GM19099 (cell line): Measurements from ENCODE around the gene SERPINA5.

Experiments
- POLR2A ChIP-seq: IDR thresholded peaks from 3 replicates; pipeline ENCODE4 v1.6.1; 2011; ENCODE audit warnings: low read depth; ENCODE audit not compliant: insufficient read length; ENCODE audit errors: extremely low read depth

Gene SERPINA5

DNA sequence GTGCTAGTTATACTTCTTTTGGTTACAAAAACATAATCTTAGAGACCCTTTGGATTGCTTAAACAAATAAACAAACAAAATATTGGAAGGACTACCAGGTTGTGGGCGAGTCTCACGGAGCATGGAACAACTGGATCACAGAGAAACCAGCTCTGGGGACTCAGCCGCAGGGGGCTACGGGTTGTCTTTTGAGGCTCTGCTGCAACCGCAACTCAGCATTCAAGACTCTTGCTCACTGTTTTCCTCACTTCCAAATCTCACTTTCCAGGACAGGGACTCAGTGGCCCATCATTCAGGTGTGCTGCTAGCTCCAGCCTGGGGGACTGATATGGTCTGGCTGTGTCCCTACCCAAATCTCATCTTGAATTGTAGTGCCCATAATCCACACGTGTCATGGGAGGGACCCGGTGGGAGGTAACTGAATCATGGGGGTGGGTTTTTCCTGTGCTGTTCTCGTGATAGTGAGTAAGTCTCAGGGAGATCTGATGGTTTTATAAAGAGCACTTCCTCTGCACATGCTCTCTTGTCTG, 34.0 kb upstream of the SERPINA5 start:
- no peak for TF ChIP-seq POLR2A

DNA sequence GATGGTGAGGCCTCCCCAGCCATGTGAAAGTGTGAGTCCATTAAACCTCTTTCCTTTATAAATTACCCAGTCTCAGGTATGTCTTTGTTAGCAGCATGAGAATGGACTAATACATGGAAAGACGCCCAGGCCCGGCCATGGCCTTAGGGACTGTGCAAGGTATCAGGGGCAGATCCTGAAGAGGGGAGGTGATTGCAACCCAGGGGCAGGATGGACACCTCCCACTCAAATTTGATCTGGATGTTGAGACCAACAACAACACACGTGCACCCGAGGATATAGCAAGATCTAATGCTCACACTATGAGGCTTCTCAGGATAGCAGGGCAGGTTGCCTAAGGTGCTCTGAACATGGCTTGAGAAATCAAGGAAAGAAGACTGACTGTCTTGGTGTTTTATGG, 33.5 kb upstream of the SERPINA5 start:
- TF ChIP-seq POLR2A, result no peak

DNA sequence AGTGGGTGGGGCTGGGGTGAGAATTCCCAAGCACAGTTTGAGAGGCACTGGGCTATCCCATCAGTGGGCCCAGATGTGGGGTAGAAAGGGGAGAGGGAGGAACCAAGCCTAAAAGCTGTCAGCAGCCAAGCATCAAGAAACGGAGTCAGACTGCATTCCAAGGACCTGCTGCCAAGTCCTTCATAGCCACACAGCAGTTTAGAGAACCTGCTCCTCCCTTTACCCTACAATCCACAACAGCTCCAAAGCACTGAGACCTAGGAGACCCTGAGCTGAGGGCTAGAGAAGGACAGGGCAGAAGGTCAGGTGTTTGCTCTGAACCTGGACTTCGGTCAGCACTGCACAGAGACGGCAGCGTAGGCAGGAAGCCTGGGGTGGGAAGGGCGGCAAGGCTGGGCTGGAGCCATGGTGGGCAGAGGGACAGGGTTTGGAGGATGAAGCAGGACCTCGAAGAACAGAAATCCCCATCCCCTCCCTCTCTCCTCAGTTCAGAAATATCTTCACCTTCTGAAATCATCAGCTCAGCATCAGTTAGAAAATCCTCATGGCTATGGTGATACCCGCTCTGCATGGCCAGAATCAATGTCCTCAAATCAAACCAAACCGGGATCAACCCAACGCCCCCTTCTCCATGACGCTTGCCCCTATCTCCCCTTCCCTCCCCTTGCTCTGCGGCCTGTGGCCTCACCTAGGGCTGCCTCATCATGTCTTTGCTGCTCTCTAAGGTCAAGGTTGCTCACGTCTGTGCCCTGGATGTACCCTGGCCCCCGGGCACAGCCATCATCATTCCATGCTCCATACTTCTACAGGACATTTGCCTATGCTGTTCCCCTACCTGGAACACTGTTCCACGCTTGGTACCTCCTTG, 32.9 kb upstream of the SERPINA5 start:
- TF ChIP-seq POLR2A, result no peak

DNA sequence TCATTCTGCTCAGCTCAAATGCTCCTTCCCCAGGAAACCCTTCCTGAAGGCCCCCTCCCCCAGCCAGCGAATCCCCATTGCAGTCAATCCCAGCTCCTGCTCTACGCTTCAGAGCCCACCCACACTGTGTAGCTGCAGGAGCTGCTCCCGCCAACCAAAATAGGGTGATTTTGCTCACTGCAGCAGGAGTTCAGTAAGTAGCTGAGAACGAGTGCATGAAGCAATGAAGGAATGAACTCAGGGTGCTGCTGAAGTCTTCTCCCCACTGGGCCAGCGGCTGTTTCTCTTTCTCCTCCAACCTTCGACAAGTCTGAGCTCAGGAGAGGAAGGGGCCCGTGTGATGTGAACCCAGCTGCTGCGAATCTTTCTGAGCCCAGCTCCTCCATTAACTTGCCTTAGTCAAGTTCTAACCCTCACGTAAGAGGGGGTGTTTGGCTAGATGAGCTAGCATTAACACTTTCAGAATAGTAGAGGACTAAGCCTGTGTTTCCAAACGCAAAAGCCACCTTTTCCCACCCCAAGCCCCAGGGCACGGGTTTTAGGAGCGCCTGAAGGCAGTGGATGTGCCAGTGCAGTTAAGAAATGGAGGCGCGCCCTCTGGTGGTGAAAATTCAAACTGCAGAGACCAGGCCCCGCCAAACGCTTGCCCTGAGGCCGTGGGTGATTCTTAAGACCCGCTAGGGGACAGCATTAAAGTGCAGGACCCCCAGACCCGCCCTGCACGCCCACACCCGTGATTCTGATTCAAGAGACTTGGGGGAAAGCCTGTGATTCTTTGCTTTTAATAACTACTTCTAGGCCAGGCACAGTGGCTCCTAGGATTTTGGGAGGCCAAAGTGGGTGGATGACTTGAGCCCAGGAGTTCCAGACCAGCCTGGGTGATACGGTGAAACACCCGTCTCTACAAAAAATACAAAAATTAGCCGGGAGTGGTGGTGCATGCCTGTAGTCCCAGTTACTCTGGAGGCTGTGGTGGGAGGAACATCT, 31.9 kb upstream of the SERPINA5 start:
- no peak for TF ChIP-seq POLR2A

DNA sequence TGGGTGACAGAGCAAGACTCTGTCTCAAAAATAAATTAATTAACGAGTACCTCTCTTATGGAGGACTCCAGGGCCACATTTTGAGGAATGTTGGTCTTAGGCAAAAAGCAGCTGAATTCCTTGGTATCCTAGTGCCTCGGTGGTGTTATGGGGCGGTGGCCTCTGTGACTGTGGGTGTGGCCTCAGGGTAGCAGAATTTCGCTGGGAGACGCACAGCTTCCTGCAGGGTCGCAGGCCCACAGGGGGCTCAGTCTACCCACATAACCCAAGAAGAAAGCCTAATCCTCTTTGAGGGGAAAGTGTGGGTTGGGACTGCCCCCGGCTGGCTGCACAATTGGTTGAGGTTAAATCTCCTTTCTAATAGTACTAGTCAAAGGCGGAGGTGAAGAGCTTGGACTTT, 31.2 kb upstream of the SERPINA5 start:
- TF ChIP-seq POLR2A, result no peak

DNA sequence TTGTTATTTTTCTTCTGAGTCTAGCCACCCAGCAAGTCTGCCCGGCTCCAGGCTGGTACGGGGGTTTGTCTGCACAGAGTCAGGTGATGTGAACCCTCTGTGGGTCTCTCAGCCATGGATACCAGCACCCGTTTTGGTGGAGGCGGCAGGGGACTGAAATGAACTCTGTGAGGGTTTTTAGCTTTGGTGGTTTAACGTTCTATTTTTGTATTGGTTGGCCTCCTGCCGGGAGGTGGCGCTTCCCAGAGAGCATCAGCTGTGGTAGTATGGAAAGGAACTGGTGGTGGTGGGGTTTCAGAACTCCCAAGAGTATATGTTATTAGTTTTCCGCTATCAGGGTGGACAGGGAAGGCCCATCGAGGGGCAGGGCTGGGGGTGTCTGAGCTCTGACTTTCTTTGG, 25.2 kb upstream of the SERPINA5 start:
- no peak for TF ChIP-seq POLR2A

DNA sequence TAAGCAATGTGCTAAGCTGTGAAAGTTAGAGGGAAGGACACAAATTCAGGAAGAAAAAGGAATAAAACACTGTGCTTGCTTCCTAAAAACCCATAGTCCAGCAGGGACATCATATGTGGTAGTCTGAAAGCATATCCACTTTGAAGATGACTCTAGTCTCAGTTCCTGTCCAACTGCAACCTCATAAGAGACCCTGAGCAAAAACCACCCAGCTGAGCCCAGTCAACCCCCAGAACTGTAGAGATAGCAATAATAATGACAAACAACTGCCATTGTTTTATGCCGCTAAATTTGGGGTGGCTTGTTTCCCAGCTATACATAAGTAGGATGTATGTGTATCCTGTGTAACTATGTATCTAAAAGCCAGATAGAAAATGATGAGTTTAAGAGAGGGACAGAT, 23.9 kb upstream of the SERPINA5 start:
- TF ChIP-seq POLR2A, result no peak

DNA sequence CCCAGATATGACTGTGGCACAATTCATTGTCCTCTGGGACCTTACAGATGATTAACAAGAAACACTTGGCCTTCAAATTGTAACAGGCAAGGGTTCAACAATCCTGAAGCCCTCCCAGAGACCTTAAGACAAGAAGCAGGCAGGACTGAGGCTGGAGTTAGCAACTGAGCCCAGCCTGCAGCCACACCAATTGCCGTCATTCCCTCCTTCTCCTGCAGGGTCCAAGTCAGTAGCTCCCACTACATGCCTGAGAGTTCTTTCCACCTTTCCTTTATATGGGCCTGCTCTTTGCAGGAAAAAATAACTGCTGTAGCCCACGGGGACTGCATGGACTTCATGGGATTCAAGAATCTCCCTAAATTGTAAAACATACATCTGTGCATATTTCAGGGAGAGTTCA, 22.4 kb upstream of the SERPINA5 start:
- no peak for TF ChIP-seq POLR2A

DNA sequence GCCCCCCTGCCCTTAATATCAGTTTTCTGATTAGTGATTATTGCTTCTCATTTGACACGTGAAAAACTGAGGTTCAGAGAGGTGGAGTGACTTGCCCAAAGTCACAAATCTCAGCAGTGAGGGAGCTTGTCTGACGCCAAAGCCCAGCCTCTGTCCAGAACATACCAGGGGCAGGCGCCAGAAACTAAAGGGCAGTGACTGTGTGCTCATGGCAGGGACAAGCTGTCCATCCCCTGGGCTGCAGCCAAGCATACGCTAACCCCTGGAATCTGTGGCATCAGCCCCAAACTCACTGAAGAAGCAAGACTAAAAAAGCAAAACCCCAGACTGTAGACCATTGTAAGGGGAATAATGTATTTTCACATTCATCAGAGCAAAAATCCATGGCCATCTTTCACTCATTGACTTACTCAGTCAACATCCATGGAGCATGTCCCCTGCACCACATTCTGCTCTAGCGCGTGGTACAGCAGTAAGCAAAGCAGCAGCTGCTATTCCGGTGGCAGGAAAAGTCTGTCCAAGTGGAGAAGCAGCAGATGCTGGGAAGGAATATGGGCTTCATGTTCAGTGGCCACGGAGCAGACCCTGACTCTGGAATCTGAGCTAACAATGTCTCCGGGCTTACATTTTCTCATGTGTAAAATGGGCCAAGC, 21.5 kb upstream of the SERPINA5 start:
- no peak for TF ChIP-seq POLR2A

DNA sequence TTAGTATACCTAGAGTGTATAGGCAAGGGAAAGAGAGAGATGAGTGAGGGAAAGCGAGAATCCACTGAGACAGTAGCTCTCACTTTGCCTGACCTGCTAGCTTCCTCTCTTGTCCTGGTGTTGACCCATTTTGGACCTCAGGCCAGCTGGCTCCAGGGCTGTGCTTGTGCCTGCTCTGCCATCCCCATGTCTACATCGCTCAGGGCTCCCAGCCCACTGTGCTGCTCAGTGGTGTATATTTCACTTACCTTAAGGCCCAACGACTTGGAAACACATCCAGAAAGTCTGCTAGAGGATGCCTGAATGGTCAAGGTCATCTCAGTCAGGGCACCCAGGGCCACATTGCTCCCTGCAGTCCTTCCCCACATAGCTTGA, 20.9 kb upstream of the SERPINA5 start:
- TF ChIP-seq POLR2A, result no peak

DNA sequence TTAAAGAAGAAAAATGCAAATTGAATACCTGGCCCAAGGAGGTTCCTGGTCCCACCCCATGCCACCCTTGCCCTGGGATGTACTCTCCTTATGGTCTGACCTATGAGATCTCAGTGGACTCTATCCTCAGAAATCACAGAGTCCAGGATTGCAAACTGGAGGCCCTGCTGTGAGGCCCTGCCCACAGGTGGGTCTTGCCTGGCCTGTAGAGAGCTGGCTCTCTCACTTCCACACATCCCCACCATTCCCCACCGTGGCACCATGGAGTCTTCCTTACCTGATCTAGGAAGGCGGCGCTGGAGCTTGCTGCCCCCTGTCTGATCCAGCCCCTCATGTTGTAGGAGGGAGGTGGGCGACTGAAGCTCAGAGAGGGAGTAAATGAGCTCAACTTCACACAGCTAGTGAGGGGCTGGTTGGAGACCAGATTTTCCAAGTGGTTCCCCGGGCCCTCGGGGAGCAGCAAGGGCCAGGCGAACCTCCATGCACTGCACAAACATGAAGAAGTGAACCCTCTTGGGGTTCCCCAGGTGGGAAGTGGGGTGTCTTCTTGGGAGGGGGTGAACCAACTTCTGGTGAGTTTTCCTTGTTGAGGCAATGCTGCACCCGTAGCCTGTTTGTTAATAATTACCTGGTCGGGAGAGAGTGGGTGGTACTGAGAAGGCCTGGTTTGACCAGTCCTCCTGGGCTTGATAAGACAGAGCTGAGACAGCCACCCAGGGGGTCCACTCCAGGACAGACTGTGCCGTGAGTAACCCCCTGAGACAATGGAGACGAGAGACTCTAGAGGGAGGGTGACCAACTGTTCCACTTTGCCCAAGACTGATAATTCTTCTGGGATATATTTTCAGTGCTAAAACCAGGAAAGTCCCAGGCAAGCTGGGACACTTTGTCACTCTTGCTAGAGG, 20.2 kb upstream of the SERPINA5 start, which contains the start of gene SERPINA4:
Gene SERPINA4, plus strand, starts transcription at position 692 of the 905 bp plus-strand sequence. CDS start 2,041 bp downstream, outside the sequence.
- no peak for TF ChIP-seq POLR2A

DNA sequence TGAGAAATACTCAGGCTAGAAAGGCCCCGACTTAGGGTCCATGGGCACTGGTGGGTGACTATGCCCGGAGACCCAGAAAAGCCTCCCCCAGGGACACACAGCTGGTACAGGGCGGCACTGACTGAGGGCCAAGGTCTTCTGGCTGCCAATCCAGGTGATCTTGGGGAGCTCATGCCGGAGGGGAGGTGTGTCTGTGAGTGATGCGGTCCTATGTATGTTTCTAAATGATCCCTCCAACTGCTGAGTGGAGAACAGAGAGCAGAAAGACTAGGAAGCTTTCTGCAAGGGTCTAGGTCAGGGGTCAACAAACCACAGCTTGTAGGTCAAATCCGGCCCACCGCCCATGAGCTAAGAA, 19.6 kb upstream of the SERPINA5 start:
- no peak for TF ChIP-seq POLR2A

DNA sequence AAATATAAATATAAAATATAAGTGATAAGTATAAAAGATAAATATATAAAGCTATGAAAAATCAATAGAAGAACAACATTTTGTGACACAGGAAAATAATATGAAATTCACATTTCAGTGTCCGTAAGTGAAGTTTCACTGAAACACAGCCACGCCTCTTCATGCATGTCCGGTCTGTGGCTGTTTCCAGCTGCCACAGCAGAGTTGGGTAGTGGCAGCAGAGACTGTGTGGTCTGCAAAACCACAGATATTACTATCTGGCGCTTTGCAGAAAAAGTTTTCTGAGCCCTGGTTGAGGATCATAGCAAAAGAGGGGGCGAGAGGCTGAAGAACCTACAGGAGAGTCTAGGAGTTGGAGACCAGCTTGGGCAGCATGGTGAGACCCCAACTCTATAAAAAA, 19.2 kb upstream of the SERPINA5 start:
- no peak for TF ChIP-seq POLR2A

DNA sequence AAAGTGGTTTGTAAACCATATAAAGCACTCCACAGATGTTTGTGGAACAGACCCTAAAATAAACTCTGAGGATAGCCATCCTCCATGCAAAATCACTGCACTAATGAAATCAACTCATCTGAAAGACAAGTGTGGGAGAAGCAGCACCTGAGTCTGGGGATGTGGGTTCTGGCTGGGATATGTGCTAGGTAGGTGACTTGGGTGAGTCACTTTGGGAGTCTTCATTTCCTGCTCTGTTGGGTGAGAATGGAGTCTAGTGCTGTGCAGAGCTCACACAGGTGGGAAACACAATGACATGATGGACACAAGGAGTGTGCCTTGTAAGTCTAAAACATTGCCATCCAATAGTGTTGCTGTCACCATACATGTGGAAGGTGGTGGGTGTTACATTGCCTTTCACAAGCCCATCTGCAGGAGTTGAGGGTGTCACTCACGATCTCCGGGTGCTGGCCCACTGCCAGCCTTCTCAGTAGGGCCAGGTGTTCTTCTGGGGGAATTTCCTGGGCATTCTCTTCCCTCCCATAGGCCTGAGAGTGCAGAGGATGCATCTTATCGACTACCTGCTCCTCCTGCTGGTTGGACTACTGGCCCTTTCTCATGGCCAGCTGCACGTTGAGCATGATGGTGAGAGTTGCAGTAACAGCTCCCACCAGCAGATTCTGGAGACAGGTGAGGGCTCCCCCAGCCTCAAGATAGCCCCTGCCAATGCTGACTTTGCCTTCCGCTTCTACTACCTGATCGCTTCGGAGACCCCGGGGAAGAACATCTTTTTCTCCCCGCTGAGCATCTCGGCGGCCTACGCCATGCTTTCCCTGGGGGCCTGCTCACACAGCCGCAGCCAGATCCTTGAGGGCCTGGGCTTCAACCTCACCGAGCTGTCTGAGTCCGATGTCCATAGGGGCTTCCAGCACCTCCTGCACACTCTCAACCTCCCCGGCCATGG, 18.0 kb upstream of the SERPINA5 start:
- TF ChIP-seq POLR2A, result no peak

DNA sequence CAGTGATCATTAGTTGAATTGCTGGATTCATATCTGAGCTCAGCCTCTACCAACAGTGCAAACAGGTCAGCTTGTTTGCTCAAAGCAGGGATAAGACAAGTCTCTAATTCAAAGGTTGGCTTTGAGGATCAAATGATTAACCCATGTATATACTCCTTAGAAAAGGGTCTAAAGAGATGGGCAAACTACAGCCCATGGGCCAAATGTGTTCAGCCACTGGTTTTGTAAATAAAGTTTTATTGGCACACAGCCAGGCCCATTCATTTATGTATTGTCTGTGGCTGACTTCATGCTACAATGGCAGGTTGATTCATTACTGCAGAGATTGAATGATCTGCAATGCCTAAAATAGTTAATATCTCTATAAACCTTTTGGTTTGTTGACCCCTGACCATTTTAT, 16.8 kb upstream of the SERPINA5 start:
- TF ChIP-seq POLR2A, result no peak
